Liver (tissue), 9 donors: ENCODE results near the gene TET3. TPM values are rescaled to one million over a fixed set of nuclear protein-coding genes. Genes with fewer than 3 reads are reported as not detected.

ENCODE experiments used
- DNase-seq: peaks from one replicate; pipeline ENCODE4 v3.0.0-alpha.2; 2017; ENCODE audit warnings: low spot score
- H3K27ac ChIP-seq, 2 donors: one replicate each; pipeline ENCODE4 v1.7.0; 2013; ENCODE audit warnings: inconsistent platforms in 2 of 2, low read length in 2 of 2, control low read depth in 1 of 2, low read depth in 1 of 2, mild to moderate bottlenecking in 1 of 2
- H3K27me3 ChIP-seq, 4 donors: one replicate each; pipeline versions ENCODE4 v1.6.1 to v1.7.0; 2013; ENCODE audit warnings: low read length in 3 of 4, inconsistent platforms in 1 of 4, mild to moderate bottlenecking in 1 of 4, moderate library complexity in 1 of 4; ENCODE audit not compliant: control insufficient read depth in 4 of 4, insufficient read depth in 4 of 4
- H3K36me3 ChIP-seq, 4 donors: one replicate each; pipeline versions ENCODE4 v1.6.1 to v1.7.0; 2013; ENCODE audit warnings: low read length in 3 of 4, mild to moderate bottlenecking in 3 of 4, low read depth in 1 of 4, moderate library complexity in 1 of 4; ENCODE audit not compliant: control insufficient read depth in 4 of 4, insufficient read depth in 3 of 4
- H3K4me1 ChIP-seq, 4 donors: one replicate each; pipeline versions ENCODE4 v1.6.1 to v1.7.0; 2013; ENCODE audit warnings: low read length in 3 of 4, mild to moderate bottlenecking in 3 of 4, moderate library complexity in 1 of 4; ENCODE audit not compliant: control insufficient read depth in 4 of 4, insufficient read depth in 4 of 4
- H3K4me3 ChIP-seq, 3 donors: one replicate each; pipeline versions ENCODE4 v1.6.1 to v1.7.0; 2013; ENCODE audit warnings: low read length in 3 of 3, control low read depth in 1 of 3, low read depth in 1 of 3, mild to moderate bottlenecking in 1 of 3
- H3K9ac ChIP-seq, 2 donors: one replicate each; pipeline ENCODE4 v1.7.0; 2013; ENCODE audit warnings: low read length in 2 of 2, mild to moderate bottlenecking in 2 of 2, moderate library complexity in 2 of 2, control low read depth in 1 of 2, low read depth in 1 of 2
- H3K9me3 ChIP-seq, 4 donors: one replicate each; pipeline versions ENCODE4 v1.6.1 to v1.7.0; 2013; ENCODE audit warnings: low read length in 3 of 4; ENCODE audit not compliant: control insufficient read depth in 4 of 4
- ATF3 ChIP-seq: IDR thresholded peaks from 2 replicates; pipeline ENCODE4 v1.6.1; 2016; ENCODE audit warnings: antibody characterized with exemption
- EGR1 ChIP-seq, 2 donors: IDR thresholded peaks; 2 replicates each; pipeline ENCODE4 v1.6.1; 2016 to 2018; ENCODE audit warnings: antibody characterized with exemption in 2 of 2, low read depth in 2 of 2
- FOXA1 ChIP-seq: IDR thresholded peaks from 2 replicates; pipeline ENCODE4 v1.6.1; 2016; ENCODE audit warnings: antibody characterized with exemption
- GABPA ChIP-seq, 2 donors: IDR thresholded peaks in 1 of 2; conservative IDR thresholded peaks in 1 of 2; 2 replicates each; pipeline ENCODE4 v1.6.1; 2016; ENCODE audit warnings: antibody characterized with exemption in 2 of 2, mild to moderate bottlenecking in 1 of 2, moderate library complexity in 1 of 2
- HNF4A ChIP-seq, 2 donors: conservative IDR thresholded peaks; 2 replicates each; pipeline ENCODE4 v1.6.1; 2016; ENCODE audit warnings: antibody characterized with exemption in 2 of 2, mild to moderate bottlenecking in 2 of 2
- HNF4G ChIP-seq: IDR thresholded peaks from 2 replicates; pipeline ENCODE4 v1.6.1; 2016; ENCODE audit warnings: antibody characterized with exemption
- JUND ChIP-seq, 2 donors: IDR thresholded peaks; 2 replicates each; pipeline ENCODE4 v1.6.1; 2016; ENCODE audit warnings: antibody characterized with exemption in 2 of 2
- MAX ChIP-seq: IDR thresholded peaks from 2 replicates; pipeline ENCODE4 v1.6.1; 2016; ENCODE audit warnings: antibody characterized with exemption
- NR2F2 ChIP-seq: IDR thresholded peaks from 2 replicates; pipeline ENCODE4 v1.6.1; 2016; ENCODE audit warnings: antibody characterized with exemption
- RAD21 ChIP-seq, 2 donors: IDR thresholded peaks; 2 replicates each; pipeline ENCODE4 v1.6.1; 2016; ENCODE audit warnings: antibody characterized with exemption in 2 of 2, mild to moderate bottlenecking in 2 of 2
- REST ChIP-seq: IDR thresholded peaks from 2 replicates; pipeline ENCODE4 v1.6.1; 2016; ENCODE audit warnings: antibody characterized with exemption, mild to moderate bottlenecking
- RXRA ChIP-seq, 2 donors: IDR thresholded peaks; 2 replicates each; pipeline ENCODE4 v1.6.1; 2017 to 2018; ENCODE audit warnings: antibody characterized with exemption in 2 of 2, mild to moderate bottlenecking in 1 of 2
- SP1 ChIP-seq: IDR thresholded peaks from 2 replicates; pipeline ENCODE4 v1.6.1; 2018; ENCODE audit warnings: antibody characterized with exemption, mild to moderate bottlenecking
- TAF1 ChIP-seq: conservative IDR thresholded peaks from 2 replicates; pipeline ENCODE4 v1.6.1; 2016; ENCODE audit warnings: antibody characterized with exemption, mild to moderate bottlenecking
- YY1 ChIP-seq: IDR thresholded peaks from 2 replicates; pipeline ENCODE4 v1.6.1; 2016; ENCODE audit warnings: antibody characterized with exemption, mild to moderate bottlenecking
- ZBTB33 ChIP-seq: IDR thresholded peaks from 2 replicates; pipeline ENCODE4 v1.6.1; 2016; ENCODE audit warnings: antibody characterized with exemption
- WGBS: extraction: QIAGEN DNeasy Blood & Tissue Kit; methylation state at CpG from one replicate; pipeline ENCODE4 v1.1.7; 2013; 5-methylcytosine and 5-hydroxymethylcytosine counted together
- polyA plus RNA-seq, 2 donors: library from polyadenylated mRNA; stranded (reverse) in 1 of 2; unstranded in 1 of 2; fragments of 200-250 nt in 1 of 2; fragments of >200 nt in 1 of 2; fragmentation: Nextera tagmentation in 1 of 2; extraction: Ambion mirVana in 1 of 2; gene quantifications; one replicate each; pipeline versions ENCODE4 v1.2.1 to v1.2.3, GENCODE V29; 2013 to 2015
- total RNA-seq, 2 donors: library from RNA; depleted of rRNA; stranded (reverse); fragments of >200 nt; gene quantifications; one replicate each; pipeline ENCODE4 v1.2.3, GENCODE V29; 2014
- donor health status: healthy.
- donor health status: healthy.
- donor health status: healthy.
- donor health status: healthy.
- donor health status: healthy.

The TET3 gene
- total and polyA plus RNA-seq, 4 donors: 0.89 to 16.2 (median 3.2) TPM

- WGBS: 89% methylated on average over 4 of the region's 4 CpGs
- Histone ChIP-seq H3K27ac (no peak overlapping the region), H3K9me3 (no peaks in the 10 kb centered on the region), H3K27me3 (no peaks in the 10 kb centered on the region), H3K9ac (no peak overlapping the region), H3K4me1 (peaks cover 7 to 20% (median 13%) of the 10 kb centered on the region in 4 donors), H3K36me3 (no peaks in the 10 kb centered on the region), H3K4me3 (no peak overlapping the region)
- TF ChIP-seq YY1 (no peak), EGR1 (IDR thresholded peaks at IDR 0.05; ENCODE audit: low read depth in 2 of 2) (no peak), HNF4G (no peak), RAD21 (IDR thresholded peaks at IDR 0.05) (no peak), RXRA (IDR thresholded peaks at IDR 0.05) (no peak), HNF4A (conservative IDR thresholded peaks at IDR 0.05) (no peak), ATF3 (no peak), FOXA1 (no peak), TAF1 (no peak), SP1 (no peak), GABPA (IDR thresholded peaks at IDR 0.05 in 1 of 2, conservative IDR thresholded peaks at IDR 0.05 in 1 of 2) (no peak)
- DNase-seq: no peak
Observed at GRCh38 chr2:73998933-73999332, 14.2 kb downstream of the TET3 start.

GRCh38 chr2:73999881-74000597, 15.3 kb downstream of the TET3 start:
- no peak for TF ChIP-seq JUND (IDR thresholded peaks at IDR 0.05)
- TF ChIP-seq HNF4A (conservative IDR thresholded peaks at IDR 0.05): no peak
- TF ChIP-seq RAD21 (IDR thresholded peaks at IDR 0.05): no peak
- no peak for TF ChIP-seq MAX
- TF ChIP-seq NR2F2: no peak
- TF ChIP-seq SP1: no peak
- no peak for TF ChIP-seq EGR1 (IDR thresholded peaks at IDR 0.05; ENCODE audit: low read depth in 2 of 2)
- TF ChIP-seq REST: no peak
- Histone ChIP-seq H3K9me3 (no peaks in the 10 kb centered on the region), H3K36me3 (no peaks in the 10 kb centered on the region), H3K4me3 (no peak overlapping the region), H3K27me3 (no peaks in the 10 kb centered on the region), H3K27ac (no peak overlapping the region), H3K9ac (no peak overlapping the region), H3K4me1 (peaks cover 7 to 20% (median 13%) of the 10 kb centered on the region in 4 donors)
- no peak for DNase-seq
- 55% methylated on average over 10 of the region's 10 CpGs for WGBS

- Histone ChIP-seq H3K9ac (no peak overlapping the region), H3K9me3 (no peaks in the 10 kb centered on the region), H3K36me3 (peaks cover 0 to 2% (median 0%) of the 10 kb centered on the region in 4 donors), H3K27me3 (no peaks in the 10 kb centered on the region), H3K27ac (no peak overlapping the region), H3K4me3 (no peak overlapping the region), H3K4me1 (peaks cover 7 to 20% (median 13%) of the 10 kb centered on the region in 4 donors)
- 88% methylated on average over 5 of the region's 5 CpGs for WGBS
- DNase-seq: no peak
- TF ChIP-seq FOXA1 (no peak), ZBTB33 (no peak), HNF4G (no peak), GABPA (IDR thresholded peaks at IDR 0.05 in 1 of 2, conservative IDR thresholded peaks at IDR 0.05 in 1 of 2) (no peak), RXRA (IDR thresholded peaks at IDR 0.05) (no peak)
Observed at GRCh38 chr2:74000666-74001065, 16.0 kb downstream of the TET3 start.
